NCI-H510A treated with DMSO at 0.1 percent for 48 hours (cell line): ENCODE data around the gene BRPF1.
A peak's percentile ranks its signal among the peaks of the same experiment; 100 is the strongest.
"Not testable (repeated sequence)": the region's sequence is repeated elsewhere in the genome, so short reads cannot be mapped to it uniquely, and the experiment has no call there.

Experiments
- DNase-seq: peaks from one replicate; lab custom pipeline; 2025; lab: John Stamatoyannopoulos, UW

BRPF1 gene

GRCh38 chr3:9769426-9770275 lies 38.1 kb downstream of the BRPF1 start, which contains the start of gene CAMK1:
Gene CAMK1 (minus strand): TSS chr3:9769947. CDS start chr3:9767749, 2,198 bp downstream.
- DNase-seq = peak; percentile 34

- no peak for DNase-seq
These were observed 38.8 kb downstream of the BRPF1 start for GRCh38 chr3:9770276-9770812.

DNA sequence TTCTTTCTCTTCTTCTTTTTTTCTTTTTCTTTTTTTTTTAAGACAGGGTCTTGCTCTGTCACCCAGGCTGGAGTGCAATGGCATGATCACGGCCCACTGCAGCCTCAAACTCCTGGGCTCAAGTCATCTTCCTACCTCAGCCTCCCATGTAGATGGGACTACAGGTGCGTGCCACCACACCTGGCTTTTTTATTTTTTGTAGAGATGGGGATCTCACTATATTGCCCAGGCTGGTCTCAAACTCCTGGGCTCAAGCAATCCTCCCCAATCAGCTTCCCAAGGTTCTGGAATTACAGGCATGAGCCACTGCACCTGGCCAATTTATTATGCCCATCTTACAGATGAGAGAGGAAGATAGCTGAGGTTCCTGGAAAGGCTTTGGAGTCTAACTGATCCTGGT lies 39.5 kb downstream of the BRPF1 start:
- not testable (repeated sequence) for DNase-seq

GRCh38 chr3:9776896-9777693 lies 45.6 kb downstream of the BRPF1 start:
- DNase-seq = no peak

DNA sequence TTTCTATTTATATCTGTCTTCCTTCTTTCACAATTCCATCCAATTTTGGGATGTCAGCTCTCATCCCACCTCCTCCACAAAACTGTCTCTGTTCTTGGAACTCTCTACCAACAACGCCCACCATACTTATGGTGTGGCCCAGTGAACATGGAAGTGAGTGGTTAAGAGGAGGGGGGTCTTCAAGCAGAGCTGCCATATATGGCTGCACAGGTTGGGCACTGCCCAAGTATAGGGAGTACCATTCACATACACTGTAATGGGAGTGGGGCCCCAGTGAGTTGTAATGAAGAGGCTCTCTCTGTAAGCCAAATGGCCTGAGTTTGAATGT lies 46.1 kb downstream of the BRPF1 start:
- no peak for DNase-seq

- no peak for DNase-seq
These were observed 46.9 kb downstream of the BRPF1 start for GRCh38 chr3:9778143-9779074.

DNA sequence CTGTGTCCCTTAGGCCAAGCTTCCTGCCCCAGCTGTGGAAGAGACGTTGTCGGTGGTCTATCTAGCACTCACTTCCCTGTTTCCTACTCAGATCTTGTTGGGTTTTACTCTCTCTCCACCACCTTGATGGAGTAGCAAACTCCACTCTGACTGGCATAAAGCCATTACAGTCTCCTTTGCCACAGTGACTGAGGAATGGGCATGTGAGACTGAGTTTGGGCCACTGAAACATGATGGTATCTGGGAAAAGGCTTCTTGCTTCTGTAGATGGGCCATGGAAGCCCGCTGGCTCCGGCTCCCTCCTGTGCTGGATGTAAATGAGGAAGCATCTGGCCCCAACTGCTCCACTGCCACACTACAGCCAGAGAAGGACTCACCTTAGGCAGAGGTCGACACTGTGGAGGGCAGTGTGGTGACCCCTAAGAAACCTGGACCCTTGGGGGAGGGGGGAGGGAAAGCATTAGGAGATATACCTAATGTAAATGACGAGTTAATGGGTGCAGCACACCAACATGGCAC lies 47.6 kb downstream of the BRPF1 start:
- no peak for DNase-seq

DNA sequence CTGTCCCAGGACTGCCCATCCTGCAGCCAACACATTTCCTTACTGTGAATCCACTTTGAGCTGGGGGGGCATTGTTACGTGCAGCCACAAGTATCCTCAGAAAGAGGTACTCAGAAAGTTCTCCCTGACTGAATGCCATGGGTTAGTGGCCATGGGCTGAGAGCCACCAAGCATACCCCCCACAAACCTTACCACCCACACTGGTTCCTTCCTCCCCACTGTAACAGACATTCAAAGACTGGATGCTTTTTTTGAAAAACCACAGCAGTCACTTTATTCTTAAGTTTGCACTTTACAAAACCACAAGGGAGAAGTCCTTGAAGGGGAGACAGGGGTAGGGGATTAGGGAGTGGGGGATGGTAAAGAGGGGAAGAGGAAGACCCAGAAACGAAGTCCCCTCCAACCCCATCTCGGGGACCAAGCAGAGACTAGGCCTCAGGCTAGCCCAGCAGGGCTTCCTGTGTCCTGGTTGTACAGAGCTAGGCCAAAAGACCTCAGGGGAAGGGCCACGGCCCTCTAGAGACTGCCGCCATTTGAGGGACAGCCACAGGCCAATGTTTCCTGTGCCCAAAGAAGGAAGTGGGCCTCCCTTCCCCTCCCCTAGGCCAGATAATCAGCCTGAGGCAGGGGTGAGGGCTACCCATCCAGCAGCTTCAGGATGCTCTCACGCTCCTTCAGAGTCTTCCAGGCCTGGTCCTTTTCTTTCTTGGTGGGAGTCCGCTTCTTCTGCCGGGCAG lies 48.4 kb downstream of the BRPF1 start:
- DNase-seq = no peak

DNA sequence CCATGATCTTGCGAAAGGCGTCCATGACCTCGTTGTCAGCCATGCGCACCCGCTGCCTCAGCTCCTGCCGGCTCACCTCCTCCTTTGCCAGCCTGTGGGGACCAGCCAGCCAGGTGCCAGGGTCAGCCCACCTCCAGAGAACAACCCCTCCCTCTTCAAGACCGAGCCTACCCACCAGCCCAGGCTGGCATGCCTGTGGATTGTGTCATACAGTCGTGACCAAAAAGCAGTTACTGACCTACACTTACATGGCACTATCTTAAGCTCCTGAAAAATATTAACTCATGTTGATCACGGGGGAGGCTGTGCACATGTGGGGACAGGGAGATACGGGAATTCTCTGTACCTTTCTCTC lies 48.9 kb downstream of the BRPF1 start:
- DNase-seq = no peak

- DNase-seq = no peak
These were observed 49.4 kb downstream of the BRPF1 start for GRCh38 chr3:9780910-9781309.

- DNase-seq = no peak
These were observed 50.0 kb downstream of the BRPF1 start for GRCh38 chr3:9781551-9781950.

GRCh38 chr3:9781978-9782603 lies 50.6 kb downstream of the BRPF1 start:
- no peak for DNase-seq

DNA sequence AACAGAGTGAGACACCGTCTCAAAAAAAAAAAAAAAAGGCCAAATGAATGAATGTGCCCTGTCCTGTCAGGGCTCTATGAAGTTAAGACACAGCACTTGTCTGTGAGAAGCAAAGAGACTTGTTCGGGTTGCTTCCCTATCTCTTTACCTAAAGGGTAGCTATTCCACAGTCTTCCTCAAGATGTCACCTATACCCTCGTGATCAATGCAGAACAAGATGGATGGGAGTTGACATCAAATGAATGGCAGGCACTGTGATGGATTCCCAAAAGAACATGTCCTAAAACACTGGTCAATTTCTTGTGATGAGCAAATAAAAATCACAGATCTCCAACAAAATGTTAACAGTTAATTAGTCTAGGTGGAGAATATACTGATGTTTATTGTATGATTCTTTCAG lies 51.2 kb downstream of the BRPF1 start:
- DNase-seq = no peak

DNA sequence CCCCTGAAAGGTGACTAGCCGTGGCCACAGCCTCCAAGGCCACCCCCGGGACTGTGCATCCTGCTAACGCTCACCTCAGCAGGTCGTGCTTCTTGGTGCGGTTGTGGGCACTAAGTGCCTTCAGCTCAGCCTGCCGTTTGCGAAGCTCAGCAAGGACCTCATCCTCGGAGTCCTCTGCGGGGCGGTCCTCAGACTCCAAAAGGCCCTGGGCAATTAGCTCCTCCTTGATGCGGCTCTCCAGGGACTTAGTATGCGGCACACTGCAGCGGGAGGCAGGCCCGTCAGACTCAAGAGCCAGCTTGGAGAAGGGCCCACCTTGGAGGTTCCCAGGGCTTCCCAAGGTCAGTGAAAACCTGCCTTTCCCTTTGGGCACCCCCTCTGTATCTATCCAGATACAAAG lies 52.4 kb downstream of the BRPF1 start:
- no peak for DNase-seq

DNA sequence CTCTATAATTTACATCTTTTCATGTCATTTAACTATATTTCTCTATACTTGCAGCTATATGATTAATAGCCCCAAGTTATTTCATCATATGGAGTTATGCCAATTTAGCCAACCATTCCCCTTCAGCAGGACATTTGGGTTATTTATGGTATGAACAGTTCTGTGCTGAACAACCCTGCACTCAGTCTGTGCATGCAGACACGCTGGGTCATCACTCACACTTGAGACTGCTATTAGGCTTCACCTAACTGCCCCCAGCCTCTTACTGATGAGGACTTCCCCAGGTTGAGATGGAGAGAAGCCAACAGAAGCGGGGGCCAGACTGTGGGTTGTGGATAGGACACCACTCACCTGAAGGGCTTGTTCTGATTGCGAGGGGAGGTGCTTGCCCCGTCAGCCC lies 53.4 kb downstream of the BRPF1 start:
- DNase-seq = no peak

GRCh38 chr3:9785602-9786001 lies 54.1 kb downstream of the BRPF1 start:
- no peak for DNase-seq

DNA sequence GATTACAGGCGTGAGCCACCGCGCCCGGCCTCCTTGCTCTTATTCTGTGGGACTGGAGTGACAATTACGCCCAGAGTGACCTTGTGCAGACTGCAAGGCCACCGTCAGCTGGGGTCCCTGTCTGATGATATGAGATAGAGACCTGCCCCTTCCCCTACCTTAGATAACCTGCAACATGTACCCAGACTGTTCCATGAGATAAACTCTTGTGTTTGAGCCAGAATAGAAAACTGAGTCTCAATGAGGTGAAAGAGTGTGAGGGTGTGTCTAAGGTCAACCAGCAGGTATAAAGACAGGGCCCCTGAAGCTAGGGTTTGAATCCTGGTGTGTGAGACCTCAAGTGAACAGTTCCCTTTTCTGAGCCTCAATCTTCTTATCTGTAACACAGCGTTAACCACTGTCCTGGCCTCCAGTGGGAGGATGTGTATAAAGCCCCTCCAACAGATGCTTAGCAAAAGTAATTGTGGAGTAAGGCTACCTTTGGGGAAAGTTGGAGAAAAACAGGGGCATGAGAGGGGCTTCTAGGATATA lies 54.7 kb downstream of the BRPF1 start:
- no peak for DNase-seq

GRCh38 chr3:9786825-9787669 lies 55.5 kb downstream of the BRPF1 start:
- no peak for DNase-seq

- DNase-seq = no peak
These were observed 56.2 kb downstream of the BRPF1 start for GRCh38 chr3:9787714-9788113.
